HepG2 (cell line): ENCODE data around the gene PTGDS. TPM values are rescaled to one million over a fixed set of nuclear protein-coding genes. Genes with fewer than 3 reads are reported as not detected.

ENCODE experiments used
- ATAC-seq: fragments of 200-7000 bp; cut with Tn5 transposase; 3 replicates; pipeline ENCODE4 v1.9.1; 2020; ENCODE audit warnings: mild to moderate bottlenecking, moderate library complexity
- BruUV-seq: library from RNA; stranded (reverse); fragments of 400-500 nt; replicated peaks from 2 replicates; lab custom pipeline; 2021; lab: Mats Ljungman, UMichigan
- CTCF ChIA-PET: fragments of 300-600 bp; formaldehyde crosslinking; extraction: SDS; loops from one replicate; lab custom pipeline; 2021; ENCODE audit warnings: low total read pairs, inconsistent platforms, low intra/inter-chr PET ratio; lab: Yijun Ruan, JAX
- POLR2A ChIA-PET: fragments of 350-600 bp; sonication (Branson Sonifier 250); formaldehyde crosslinking; loops from one replicate; lab custom pipeline; 2020; ENCODE audit warnings: antibody characterized with exemption, inconsistent platforms; lab: Yijun Ruan, JAX
- DNase-seq: peaks from one replicate; pipeline ENCODE4 v3.0.0-alpha.2; 2015; ENCODE audit warnings: low spot score
- FAIRE-seq: peaks from 3 replicates; lab custom pipeline; 2011; peaks lifted over from hg19 to GRCh38; lab: Jason Lieb, UNC
- H2AFZ ChIP-seq: one replicate; pipeline ENCODE4 v1.6.1; 2011; ENCODE audit warnings: low read length, inconsistent platforms
- H3K27ac ChIP-seq: fragments of 300-600 bp; 3 replicates; pipeline ENCODE4 v1.8.0; 2011; ENCODE audit warnings: mixed run types, mild to moderate bottlenecking, mixed read lengths, low read length, inconsistent platforms; ENCODE audit not compliant: insufficient read depth; ENCODE audit errors: extremely low read length
- H3K27me3 ChIP-seq, 2 experiments: fragments of 200-600 bp in 1 of 2; 2 replicates in 1 of 2; 3 replicates in 1 of 2; pipeline versions ENCODE4 v1.6.0 to v1.8.0; 2011; ENCODE audit warnings: low read length in 2 of 2, mild to moderate bottlenecking in 2 of 2, moderate library complexity in 2 of 2, inconsistent platforms in 1 of 2; ENCODE audit not compliant: insufficient read depth in 2 of 2, control insufficient read depth in 1 of 2
- H3K36me3 ChIP-seq, 2 experiments: fragments of 200-600 bp in 1 of 2; replicated peaks in 1 of 2; 2 replicates in 1 of 2; 3 replicates in 1 of 2; pipeline versions ENCODE4 v1.5.1 to v1.8.0; 2011; ENCODE audit warnings: low read length in 2 of 2, inconsistent platforms in 1 of 2; ENCODE audit not compliant: insufficient read depth in 2 of 2, control insufficient read depth in 1 of 2
- H3K4me1 ChIP-seq: 2 replicates; pipeline ENCODE4 v1.5.1; 2012; ENCODE audit warnings: low read length, inconsistent platforms; ENCODE audit not compliant: insufficient read depth
- H3K4me2 ChIP-seq: 2 replicates; pipeline ENCODE4 v1.6.0; 2011; ENCODE audit warnings: low read depth, low read length, inconsistent platforms
- H3K4me3 ChIP-seq, 3 experiments: fragments of 200-600 bp in 1 of 3; sonication (generic), shearing (Covaris generic) in 1 of 3; replicated peaks in 1 of 3; 2 replicates each; pipeline ENCODE4 v1.5.1; 2011 to 2016; ENCODE audit warnings: low read length in 3 of 3, inconsistent platforms in 2 of 3, low read depth in 2 of 3, mild to moderate bottlenecking in 2 of 3, control low read depth in 1 of 3, mixed read lengths in 1 of 3; ENCODE audit not compliant: insufficient read depth in 1 of 3
- H3K79me2 ChIP-seq: one replicate; pipeline ENCODE4 v1.6.1; 2011; ENCODE audit warnings: low read length, inconsistent platforms; ENCODE audit not compliant: insufficient read depth
- H3K9ac ChIP-seq: 2 replicates; pipeline ENCODE4 v1.6.0; 2011; ENCODE audit warnings: mild to moderate bottlenecking, low read depth, low read length, inconsistent platforms; ENCODE audit not compliant: insufficient read depth
- H3K9me3 ChIP-seq: 2 replicates; pipeline ENCODE4 v1.5.1; 2012; ENCODE audit warnings: mild to moderate bottlenecking, low read length
- H4K20me1 ChIP-seq: 2 replicates; pipeline ENCODE4 v1.6.0; 2011; ENCODE audit warnings: inconsistent platforms, mild to moderate bottlenecking, low read length, moderate library complexity; ENCODE audit not compliant: insufficient read depth
- ARNT ChIP-seq: fragments of 450-650 bp; IDR thresholded peaks from 2 replicates; pipeline ENCODE4 v1.6.1; 2017
- BCL3 ChIP-seq: sonication (generic); formaldehyde crosslinking; IDR thresholded peaks from 2 replicates; pipeline ENCODE4 v1.5.1; 2020; ENCODE audit warnings: mild to moderate bottlenecking, missing genetic modification reagents, moderate library complexity
- EZH2 ChIP-seq: conservative IDR thresholded peaks from 2 replicates; pipeline ENCODE4 v1.6.1; 2012; ENCODE audit warnings: mild to moderate bottlenecking, low read depth, low read length, moderate library complexity
- FOXJ3 ChIP-seq: sonication (generic); formaldehyde crosslinking; IDR thresholded peaks from 2 replicates; pipeline ENCODE4 v1.4.0; 2020; ENCODE audit warnings: missing genetic modification reagents, mild to moderate bottlenecking, borderline replicate concordance
- GPBP1L1 ChIP-seq: sonication (generic); formaldehyde crosslinking; IDR thresholded peaks from 2 replicates; pipeline ENCODE4 v1.5.0; 2020; ENCODE audit warnings: mild to moderate bottlenecking, missing genetic modification reagents
- HDAC1 ChIP-seq: sonication (generic); formaldehyde crosslinking; IDR thresholded peaks from 2 replicates; pipeline ENCODE4 v1.5.1; 2020; ENCODE audit warnings: mild to moderate bottlenecking, missing genetic modification reagents
- HES4 ChIP-seq: sonication (generic); formaldehyde crosslinking; IDR thresholded peaks from 2 replicates; pipeline ENCODE4 v1.9.0; 2021; ENCODE audit warnings: mild to moderate bottlenecking, missing genetic modification reagents, borderline replicate concordance
- HNRNPH1 ChIP-seq: fragments of 200-400 bp; formaldehyde crosslinking; optimal IDR thresholded peaks from 2 replicates; pipeline ENCODE3; 2017; ENCODE audit warnings: mild to moderate bottlenecking, low read depth, low read length
- ISL2 ChIP-seq: sonication (generic); formaldehyde crosslinking; IDR thresholded peaks from 2 replicates; pipeline ENCODE4 v1.5.0; 2020; ENCODE audit warnings: missing genetic modification reagents
- MBNL3 ChIP-seq: fragments of 250-450 bp; sonication (Bioruptor Pico); conservative IDR thresholded peaks from 2 replicates; pipeline ENCODE4 v1.8.0; 2022; ENCODE audit warnings: mild to moderate bottlenecking, inconsistent platforms
- MXD4 ChIP-seq: IDR thresholded peaks from 2 replicates; pipeline ENCODE4 v1.6.1; 2016; ENCODE audit warnings: mild to moderate bottlenecking, missing biosample characterization, missing genetic modification reagents
- SAP130 ChIP-seq: IDR thresholded peaks from 2 replicates; pipeline ENCODE4 v1.6.1; 2016; ENCODE audit warnings: low read depth
- SP4 ChIP-seq: sonication (generic); formaldehyde crosslinking; IDR thresholded peaks from 2 replicates; pipeline ENCODE4 v1.8.1; 2023; ENCODE audit warnings: mild to moderate bottlenecking, missing genetic modification reagents
- SRY ChIP-seq: sonication (generic); formaldehyde crosslinking; IDR thresholded peaks from 2 replicates; pipeline ENCODE4 v1.8.0; 2022; ENCODE audit warnings: mild to moderate bottlenecking, missing genetic modification reagents
- THYN1 ChIP-seq: sonication (generic); formaldehyde crosslinking; IDR thresholded peaks from 2 replicates; pipeline ENCODE4 v1.8.1; 2023; ENCODE audit warnings: low read depth, mild to moderate bottlenecking, moderate library complexity, missing genetic modification reagents, borderline replicate concordance
- ZNF432 ChIP-seq: sonication (generic); formaldehyde crosslinking; IDR thresholded peaks from 2 replicates; pipeline ENCODE4 v1.5.0; 2020; ENCODE audit warnings: missing genetic modification reagents, mild to moderate bottlenecking, borderline replicate concordance
- ZNF7 ChIP-seq: IDR thresholded peaks from 2 replicates; pipeline ENCODE4 v1.6.1; 2016; ENCODE audit warnings: missing biosample characterization, missing genetic modification reagents
- ZNF768 ChIP-seq: sonication (generic); formaldehyde crosslinking; IDR thresholded peaks from 2 replicates; pipeline ENCODE4 v1.4.0; 2020; ENCODE audit warnings: missing genetic modification reagents
- ZSCAN29 ChIP-seq: sonication (generic); formaldehyde crosslinking; conservative IDR thresholded peaks from 2 replicates; pipeline ENCODE4 v1.4.0; 2020; ENCODE audit warnings: mild to moderate bottlenecking, missing genetic modification reagents
- WGBS: methylation state at CpG from one replicate; pipeline ENCODE4 v1.1.6; 2017; ENCODE audit warnings: low lambda C conversion rate; 5-methylcytosine and 5-hydroxymethylcytosine counted together
- in situ Hi-C: cut with HindIII; loops from 2 replicates; pipeline ENCODE4 v1.10.0; 2017; ENCODE audit warnings: low pct_unique_long_range_greater_than_20kb; ENCODE audit not compliant: extremely low pct_ligation_motif_present
- intact Hi-C: fragments of 100-400 bp; cut with micrococcal nuclease; formaldehyde crosslinking; loops from one replicate; pipeline ENCODE4 v1.10.0; 2022; ENCODE audit not compliant: unreplicated experiment
- polyA plus RNA-seq, 8 experiments: library from polyadenylated mRNA; depleted of rRNA in 3 of 8; stranded (reverse) in 7 of 8; unstranded in 1 of 8; fragments of >200 nt; fragmentation: Illumina TruSeq in 4 of 8; extraction: Trizol in 4 of 8; gene quantifications; 2 replicates each; pipeline versions ENCODE4 v1.2.1 to v1.2.3, GENCODE V29; 2011 to 2016; ENCODE audit warnings: low read depth in 4 of 8, missing spikeins in 1 of 8, mixed read lengths in 1 of 8; ENCODE audit not compliant: insufficient read depth in 1 of 8
- total RNA-seq, 5 experiments: library from RNA; depleted of rRNA; stranded (reverse); fragments of >200 nt; fragmentation: Illumina TruSeq; extraction: Trizol; gene quantifications; 2 replicates each; pipeline ENCODE4 v1.2.3, GENCODE V29; 2016; ENCODE audit warnings: low read depth in 1 of 5

Gene PTGDS
- total and polyA plus RNA-seq, 2 of the 13 experiments (the other 11 are each of a cell fraction or from before 2014, with no cell fraction given), result 0.33 to 0.50 TPM

- TF ChIP-seq MXD4 (CRISPR knock-in tag) (no peak), HDAC1 (0 out of 2 replicates have a peak, but pooled peaks have one; percentile 22), BCL3 (CRISPR knock-in tag) (no peak), EZH2 (no peak), HES4 (CRISPR knock-in tag) (no peak), SAP130 (CRISPR knock-in tag) (peak; percentile 62), THYN1 (CRISPR knock-in tag) (no peak)
Observed at GRCh38 chr9:136990242-136990911, 13.1 kb downstream of the PTGDS start (continued).

- FAIRE-seq (no peak), ATAC-seq (peak; percentile 72), DNase-seq (peak; percentile 70)
- H3K4me3 ChIP-seq, result peak within 1 kb of the TSS; percentile 61 to 83 (median 73)
- H3K27me3 ChIP-seq, result peaks cover 3 to 9% of the 10 kb centered on the region in 2 experiments; a peak in 2 of 5 replicates
- H3K79me2 ChIP-seq, result peaks cover 5% of the 10 kb centered on the region
- no peaks in the 10 kb centered on the region for H3K9me3 ChIP-seq
- ChIA-PET CTCF (no interaction called here), POLR2A (interaction anchor here (0.6 to 2.7 kb wide), 13 partner anchors 10 to 263 kb away, joined by 3 to 22 read pairs (median 4); partner anchors contain the start of gene C8G)
- H3K36me3 ChIP-seq, result no peaks in the 10 kb centered on the region
- H3K27ac ChIP-seq, result peak within 1 kb of the TSS; percentile 52
- WGBS, result 0% methylated on average over 5 of the region's 92 CpGs
- no TSS peak for BruUV-seq
- H2AFZ ChIP-seq, result no peak within 1 kb of the TSS
- H3K4me1 ChIP-seq, result peaks cover 64% of the 10 kb centered on the region
- H3K4me2 ChIP-seq, result peak within 1 kb of the TSS; percentile 92
- intact Hi-C loops (loop anchor here (2.0 kb wide), 1 partner anchor 45 kb away; no protein-coding TSS in a partner anchor), in situ Hi-C loops (no loop called here)
- no peaks in the 10 kb centered on the region for H4K20me1 ChIP-seq
- peak within 1 kb of the TSS; percentile 68 for H3K9ac ChIP-seq
- TF ChIP-seq ZNF768 (CRISPR knock-in tag) (peak; percentile 24; the same call in 1 of the 2 replicates), SRY (peak; percentile 45; the same call in 1 of the 2 replicates), ZNF432 (no peak), MBNL3 (CRISPR knock-in tag) (no peak), SP4 (peak; percentile 60; the same call in 1 of the 2 replicates), ZSCAN29 (CRISPR knock-in tag) (no peak), ARNT (no peak), GPBP1L1 (CRISPR knock-in tag) (no peak), ZNF7 (CRISPR knock-in tag) (no peak), FOXJ3 (no peak), ISL2 (CRISPR knock-in tag) (no peak), HNRNPH1 (no peak)
Observed at GRCh38 chr9:136991993-136992818, 14.9 kb downstream of the PTGDS start, which contains the start of gene PAXX. PAXX (plus strand) TSS chr9:136992422; CDS start chr9:136992444, 22 bp downstream.
